NCI-H460 (cell line): ENCODE results near the gene CTNNAL1. TPM values are rescaled to one million over a fixed set of nuclear protein-coding genes. Genes with fewer than 3 reads are reported as not detected.

Source experiments
- DNase-seq: peaks from one replicate; pipeline ENCODE4 v3.0.0-alpha.2; 2016; ENCODE audit warnings: low read depth; ENCODE audit errors: extremely low read depth
- small RNA-seq, 2 experiments: library from RNA; depleted of rRNA; stranded (forward); fragments of <200 nt; gene quantifications; one replicate each; pipeline ENCODE3, GENCODE V24; 2014
- total RNA-seq: library from RNA; depleted of rRNA; stranded (reverse); fragments of >200 nt; shearing (Covaris generic); gene quantifications from 2 replicates; pipeline ENCODE4 v1.2.3, GENCODE V29; 2014; rRNA removed

Gene CTNNAL1
- total RNA-seq, 1 experiment from 2014 or later, result 309 TPM

DNA sequence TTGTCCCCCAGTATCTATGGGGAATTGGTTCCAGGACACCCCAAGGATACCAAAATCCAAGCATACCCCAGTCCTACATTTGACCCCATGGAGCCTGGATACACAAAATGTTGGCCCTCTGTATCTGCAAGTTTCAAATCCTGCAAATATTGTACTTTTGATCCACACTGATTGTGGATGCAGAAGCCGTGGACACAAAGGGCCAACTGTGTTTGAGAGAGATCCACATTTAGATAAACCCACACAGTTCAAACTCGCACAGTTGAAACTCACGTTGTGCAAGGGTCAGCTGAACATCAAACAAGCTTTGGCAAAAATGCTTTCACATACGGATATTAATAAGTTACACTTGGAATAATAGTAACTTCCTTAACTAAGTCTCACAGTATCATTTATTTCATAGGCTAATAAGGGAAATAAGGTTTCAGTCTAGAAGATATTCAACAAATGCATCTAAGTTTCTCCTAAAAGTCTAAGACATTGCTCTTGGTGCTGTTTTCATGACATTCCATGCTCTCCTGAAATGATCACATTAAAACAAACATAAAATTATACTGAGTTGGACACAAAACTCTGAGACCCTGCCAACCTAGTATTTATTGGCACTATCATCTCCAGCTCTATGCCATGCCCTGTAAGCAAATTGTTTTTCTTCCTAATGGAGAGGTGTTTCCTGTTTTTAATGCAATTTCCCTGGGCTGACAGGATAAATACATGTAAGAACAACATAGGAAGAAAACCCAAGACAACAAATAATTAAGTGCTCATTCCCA is 118.9 kb downstream of the CTNNAL1 start:
- no peak for DNase-seq

Small RNA genes within 50 kb of the gene (small RNA-seq; reads per million reads assigned to genes)
- gene MIR32 (0.37 to 15.2 reads per million in 2 experiments), gene RF00019 (0 reads per million in 2 experiments)

Other genes with a start within 250 kb of the CTNNAL1 start
- not detected in 2 replicates for gene ACTL7B, start 157.5 kb downstream of the CTNNAL1 start, total RNA-seq
- gene ACTL7A, start 151.2 kb downstream of the CTNNAL1 start, total RNA-seq, result not detected in 2 replicates
- 45.6 and 47.3 TPM in 2 replicates for gene ELP1, start 79.4 kb downstream of the CTNNAL1 start, total RNA-seq
- 18.0 and 23.3 TPM in 2 replicates for gene ABITRAM, start 79.1 kb downstream of the CTNNAL1 start, total RNA-seq
- gene TMEM245, start 106.4 kb upstream of the CTNNAL1 start, total RNA-seq, result 89.4 and 92.2 TPM in 2 replicates
- gene FRRS1L, start 153.8 kb upstream of the CTNNAL1 start, total RNA-seq, result not detected in 2 replicates